ENCODE data around the gene THEMIS2.
A peak's percentile ranks its signal among the peaks of the same experiment; 100 is the strongest.
"Not testable (repeated sequence)": the region's sequence is repeated elsewhere in the genome, so short reads cannot be mapped to it uniquely, and the experiment has no call there.

THEMIS2 gene

DNA sequence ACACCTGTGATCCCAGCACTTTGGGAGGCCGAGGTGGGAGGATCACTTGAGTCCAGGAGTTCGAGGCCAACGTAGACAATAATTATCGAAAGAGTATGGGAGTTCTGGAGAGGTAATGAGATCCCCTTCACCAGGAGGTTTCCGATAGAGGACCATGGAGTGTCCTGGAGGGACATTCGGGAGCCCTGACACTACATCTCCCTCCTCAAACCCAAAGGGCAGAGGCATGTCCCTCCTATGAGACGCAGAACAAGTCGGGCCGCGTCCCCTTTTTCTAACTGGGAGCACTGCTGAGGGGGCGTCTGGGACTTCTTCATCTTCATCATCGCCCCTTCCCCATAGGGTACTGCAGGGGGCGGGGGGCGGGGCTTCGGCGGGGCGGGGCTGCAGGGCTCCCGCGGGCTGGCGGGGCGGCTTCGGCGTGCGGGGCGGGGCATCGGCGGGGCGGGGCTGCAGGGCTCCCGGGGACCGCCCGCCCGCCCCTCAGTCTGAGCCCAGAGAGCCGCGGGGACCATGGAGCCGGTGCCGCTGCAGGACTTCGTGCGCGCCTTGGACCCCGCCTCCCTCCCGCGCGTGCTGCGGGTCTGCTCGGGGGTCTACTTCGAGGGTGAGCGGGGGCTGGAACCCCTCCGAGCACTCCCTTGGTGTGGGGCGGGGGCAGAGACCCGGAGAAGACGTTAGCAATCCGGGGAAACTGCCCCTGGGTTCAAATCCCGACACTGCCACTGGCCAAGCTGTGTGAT lies at the start of gene THEMIS2:
THEMIS2 (plus strand) TSS at position 486 of the 743 bp plus-strand sequence; CDS start at position 514, 28 bp downstream.
- DNase-seq: peak in 1 of 2 experiments; percentile 29

DNA sequence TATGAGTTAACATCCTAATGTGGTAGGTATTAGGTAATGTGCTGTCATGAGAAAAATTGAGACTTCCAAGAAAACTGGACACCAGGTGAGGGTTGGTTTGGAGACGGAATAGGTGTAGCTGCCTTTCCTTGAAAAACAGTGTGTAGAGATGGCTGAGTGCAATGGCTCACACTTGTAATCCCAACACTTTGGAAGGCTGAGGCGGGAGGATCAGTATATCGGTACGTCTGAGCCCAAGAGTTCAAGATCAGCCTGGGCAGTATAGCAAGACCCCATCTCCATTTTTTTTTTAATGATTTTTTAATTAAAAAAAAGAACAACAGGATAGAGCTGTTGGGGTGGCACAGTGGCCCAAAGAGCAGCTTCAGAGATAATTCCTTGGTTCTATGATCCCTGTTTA lies 48.6 kb upstream of the THEMIS2 start:
- DNase-seq: no peak

DNA sequence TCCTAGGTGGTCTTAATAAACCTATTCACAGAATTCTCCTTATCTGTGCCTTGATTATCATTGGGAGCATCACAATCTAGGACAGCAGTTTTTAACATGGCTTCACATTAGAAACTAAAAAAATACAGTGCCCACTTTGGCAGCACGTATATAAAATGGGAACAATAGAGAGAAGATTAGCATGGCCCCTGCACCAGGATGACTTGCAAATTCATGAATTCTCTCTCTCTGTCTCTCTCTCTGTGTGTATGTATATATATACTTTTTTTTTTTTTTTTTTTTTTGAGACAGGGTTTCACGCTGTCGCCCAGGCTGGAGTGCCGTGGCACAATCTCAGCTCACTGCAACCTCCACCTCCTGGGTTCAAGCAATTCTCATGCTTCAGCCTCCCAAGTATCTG lies 47.9 kb upstream of the THEMIS2 start:
- DNase-seq: no peak

GRCh38 chr1:27829339-27829960 lies 42.9 kb upstream of the THEMIS2 start:
- not testable (repeated sequence) for DNase-seq

- DNase-seq: peak; percentile 96 to 97
Observed at GRCh38 chr1:27830621-27831440, 41.5 kb upstream of the THEMIS2 start, which contains the start of gene PPP1R8. PPP1R8 (plus strand) TSS chr1:27830782; CDS start chr1:27830836, 54 bp downstream.

GRCh38 chr1:27831568-27832410 lies 40.6 kb upstream of the THEMIS2 start:
- no peak for DNase-seq

GRCh38 chr1:27832762-27833161 lies 39.6 kb upstream of the THEMIS2 start:
- DNase-seq: no peak

DNA sequence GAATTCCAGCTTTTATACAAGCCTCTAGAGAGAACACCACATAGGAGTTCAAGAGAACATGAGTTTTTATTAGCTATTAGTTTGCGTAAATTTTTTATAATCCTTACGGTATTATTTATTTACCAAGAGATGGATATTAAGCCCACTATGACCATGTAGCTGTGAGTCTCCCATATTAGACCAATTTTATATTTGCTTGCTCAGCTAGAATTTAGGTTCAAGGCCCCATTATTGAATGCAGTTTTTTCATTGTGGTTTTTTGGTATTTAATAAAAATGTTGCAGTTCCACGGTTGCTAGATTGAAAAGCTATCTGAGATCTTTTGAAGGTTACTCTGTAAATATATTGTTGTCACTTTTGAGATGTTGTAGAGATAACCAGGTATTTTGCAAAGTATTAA lies 38.9 kb upstream of the THEMIS2 start:
- no peak for DNase-seq

GRCh38 chr1:27835046-27835445 lies 37.3 kb upstream of the THEMIS2 start:
- no peak for DNase-seq

DNA sequence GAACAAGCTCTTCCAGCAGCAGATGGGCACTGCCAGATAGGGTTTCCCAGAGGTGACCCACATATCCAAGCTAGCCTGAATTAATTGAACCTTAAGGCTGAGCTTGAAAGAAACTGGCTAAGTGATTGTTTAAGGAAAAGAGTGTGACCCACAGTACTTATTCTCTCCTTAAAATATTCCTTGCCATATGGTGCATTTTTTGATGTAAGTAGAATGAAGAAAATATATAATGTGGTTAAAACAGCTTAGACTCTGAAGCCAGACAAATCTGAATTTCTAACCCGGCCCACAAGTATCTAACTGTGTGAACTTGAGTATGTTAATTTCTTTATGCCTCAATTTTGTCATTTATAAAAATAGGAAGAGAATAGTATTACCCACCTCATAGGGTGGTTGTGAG lies 36.8 kb upstream of the THEMIS2 start:
- DNase-seq: no peak

DNA sequence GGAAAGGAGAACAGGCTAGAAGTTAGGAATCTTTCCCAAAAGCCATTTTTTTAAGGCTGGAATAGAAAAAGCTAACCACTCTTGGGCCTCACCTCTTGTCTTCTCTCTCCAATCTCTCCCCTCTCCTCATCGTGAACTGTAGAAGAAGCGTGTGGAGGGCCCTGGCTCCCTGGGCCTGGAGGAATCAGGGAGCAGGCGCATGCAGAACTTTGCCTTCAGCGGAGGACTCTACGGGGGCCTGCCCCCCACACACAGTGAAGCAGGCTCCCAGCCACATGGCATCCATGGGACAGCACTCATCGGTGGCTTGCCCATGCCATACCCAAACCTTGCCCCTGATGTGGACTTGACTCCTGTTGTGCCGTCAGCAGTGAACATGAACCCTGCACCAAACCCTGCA lies 22.4 kb upstream of the THEMIS2 start:
- no peak for DNase-seq

DNA sequence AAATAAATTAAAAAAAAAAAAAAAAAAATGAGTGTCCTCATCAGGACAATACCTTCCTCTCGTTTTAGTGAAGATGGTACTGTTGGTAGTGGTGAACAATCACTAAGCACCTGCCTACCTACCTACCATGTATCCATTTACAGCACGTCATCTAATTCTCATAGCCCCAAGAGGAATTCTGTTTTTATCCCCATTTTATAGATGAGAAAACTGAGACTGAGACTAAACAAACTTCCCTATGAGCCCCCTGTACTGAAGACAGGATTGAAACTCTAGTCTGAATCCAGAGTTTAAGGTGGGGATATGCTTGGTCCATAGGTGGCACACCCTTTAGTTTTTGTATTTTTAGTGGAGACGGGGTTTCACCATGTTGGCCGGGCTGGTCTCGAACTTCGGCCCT lies 17.3 kb upstream of the THEMIS2 start:
- no peak for DNase-seq

DNA sequence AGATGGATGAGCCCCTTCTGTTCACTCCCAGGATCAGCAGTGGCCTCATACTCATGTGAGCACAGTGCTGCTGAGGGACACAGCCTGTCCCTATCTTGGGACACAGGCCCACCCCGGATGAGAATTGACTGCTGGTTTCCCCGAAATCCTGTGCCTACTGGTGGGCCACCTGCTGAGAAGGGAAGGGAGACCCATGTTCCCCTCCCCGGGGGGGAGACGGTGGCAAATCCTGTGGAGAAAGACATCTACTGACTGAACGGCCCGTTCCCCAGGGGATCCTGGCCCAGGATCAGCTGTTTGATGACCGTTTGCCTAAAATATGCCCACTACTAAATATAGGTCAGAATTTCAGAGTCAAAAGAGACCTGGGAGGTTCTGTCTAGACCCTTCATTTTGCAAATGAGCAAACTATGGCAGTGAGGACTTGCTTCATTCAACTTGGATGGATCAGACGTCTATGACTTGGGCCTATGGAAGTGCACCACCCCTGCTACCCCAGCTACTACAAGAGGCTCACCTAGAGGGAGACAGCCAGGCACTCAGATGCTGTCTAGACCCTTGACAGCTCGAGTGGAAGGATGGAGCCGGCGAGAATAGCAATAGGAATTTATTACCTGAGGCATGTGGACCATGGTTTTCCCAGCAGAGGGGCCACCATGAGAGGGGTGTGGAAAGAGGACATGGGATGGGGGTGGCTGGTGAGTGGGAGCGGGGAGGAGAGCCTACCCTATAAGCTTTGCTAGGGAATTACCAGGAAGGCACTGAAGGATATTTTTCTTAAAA lies 15.6 kb upstream of the THEMIS2 start:
- DNase-seq: no peak

DNA sequence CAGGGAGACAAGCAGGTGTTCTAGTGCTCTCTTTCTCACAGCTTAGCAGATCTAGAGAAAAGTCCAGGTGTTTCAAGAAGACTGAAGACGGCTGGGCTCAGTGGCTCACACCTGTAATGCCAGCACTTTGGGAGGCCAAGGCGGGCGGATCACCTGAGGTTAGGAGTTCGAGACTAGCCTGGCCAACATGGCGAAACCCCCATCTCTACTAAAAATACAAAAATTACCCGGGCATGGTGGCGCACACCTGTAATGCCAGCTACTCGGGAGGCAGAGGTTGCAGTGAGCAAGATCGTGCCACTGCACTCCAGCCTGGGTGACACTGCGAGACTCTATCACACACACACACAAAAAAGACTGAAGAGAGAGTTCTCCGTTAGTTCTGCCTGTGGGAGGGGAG lies 14.8 kb upstream of the THEMIS2 start:
- DNase-seq: not testable (repeated sequence)

DNA sequence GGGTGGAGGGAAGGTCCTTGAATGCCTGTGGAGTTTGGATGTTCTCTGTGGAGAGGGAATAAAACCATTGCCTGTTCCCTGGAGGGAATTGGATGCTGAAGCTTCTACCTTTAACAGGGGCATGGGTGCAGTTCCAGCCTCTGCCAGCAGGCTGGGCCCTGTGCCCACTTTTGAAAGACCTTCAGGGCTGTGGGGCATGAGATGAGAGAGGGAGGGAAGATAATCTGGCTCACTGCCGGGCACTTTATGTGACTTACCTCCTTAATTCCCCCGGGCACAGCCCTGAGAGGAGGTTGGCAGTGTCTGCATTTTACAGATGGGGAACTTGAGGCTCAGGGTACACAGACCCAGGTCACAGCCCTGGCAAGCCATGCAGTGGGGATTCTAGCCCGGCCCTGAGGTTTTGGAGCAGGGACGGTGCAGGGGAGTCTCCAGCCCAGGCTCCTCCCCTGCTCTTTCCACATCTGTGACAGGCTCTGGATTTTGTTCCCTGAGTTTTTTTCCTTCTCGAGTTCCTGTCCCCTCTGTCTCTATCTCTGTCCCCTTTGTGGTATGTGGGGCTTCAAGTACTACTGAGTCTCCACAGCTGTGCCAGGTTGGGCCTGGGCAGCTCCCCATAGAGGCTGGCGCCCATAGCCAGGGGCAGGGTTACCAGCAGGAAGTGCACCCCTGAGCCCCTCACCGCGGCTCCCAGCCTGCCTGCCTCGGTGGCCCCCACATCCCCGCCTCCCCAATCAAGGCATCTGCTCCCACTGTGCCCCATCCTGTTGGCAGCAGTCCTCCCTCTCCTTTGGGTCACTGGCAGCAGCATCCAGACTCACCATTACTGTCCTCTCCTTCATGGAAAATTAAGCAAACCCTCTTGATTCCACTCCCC lies 14.0 kb upstream of the THEMIS2 start:
- DNase-seq: peak; percentile 66 to 76

- DNase-seq: no peak
Observed at GRCh38 chr1:27858949-27859576, 13.3 kb upstream of the THEMIS2 start.

DNA sequence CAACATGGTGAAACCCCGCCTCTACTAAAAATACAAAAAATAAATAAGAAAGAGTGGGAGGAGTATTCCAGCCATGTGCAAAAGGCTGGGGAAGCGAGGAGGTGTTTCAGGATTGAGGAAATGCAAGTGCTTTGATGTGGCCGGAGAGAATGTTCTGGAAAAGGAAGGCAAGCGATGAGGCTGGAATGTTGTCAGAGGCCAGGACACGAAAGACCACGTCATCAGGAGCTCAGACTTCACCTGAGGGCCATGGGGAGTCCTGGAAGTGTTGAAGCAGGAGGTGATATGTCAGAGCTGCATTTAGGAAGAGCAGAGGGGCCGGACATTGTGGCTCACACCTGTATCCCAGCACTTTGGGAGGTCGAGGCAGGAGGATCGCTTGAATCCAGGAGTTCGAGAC lies 10.9 kb upstream of the THEMIS2 start:
- no peak for DNase-seq

GRCh38 chr1:27862004-27862403 lies 10.3 kb upstream of the THEMIS2 start:
- DNase-seq: no peak

DNA sequence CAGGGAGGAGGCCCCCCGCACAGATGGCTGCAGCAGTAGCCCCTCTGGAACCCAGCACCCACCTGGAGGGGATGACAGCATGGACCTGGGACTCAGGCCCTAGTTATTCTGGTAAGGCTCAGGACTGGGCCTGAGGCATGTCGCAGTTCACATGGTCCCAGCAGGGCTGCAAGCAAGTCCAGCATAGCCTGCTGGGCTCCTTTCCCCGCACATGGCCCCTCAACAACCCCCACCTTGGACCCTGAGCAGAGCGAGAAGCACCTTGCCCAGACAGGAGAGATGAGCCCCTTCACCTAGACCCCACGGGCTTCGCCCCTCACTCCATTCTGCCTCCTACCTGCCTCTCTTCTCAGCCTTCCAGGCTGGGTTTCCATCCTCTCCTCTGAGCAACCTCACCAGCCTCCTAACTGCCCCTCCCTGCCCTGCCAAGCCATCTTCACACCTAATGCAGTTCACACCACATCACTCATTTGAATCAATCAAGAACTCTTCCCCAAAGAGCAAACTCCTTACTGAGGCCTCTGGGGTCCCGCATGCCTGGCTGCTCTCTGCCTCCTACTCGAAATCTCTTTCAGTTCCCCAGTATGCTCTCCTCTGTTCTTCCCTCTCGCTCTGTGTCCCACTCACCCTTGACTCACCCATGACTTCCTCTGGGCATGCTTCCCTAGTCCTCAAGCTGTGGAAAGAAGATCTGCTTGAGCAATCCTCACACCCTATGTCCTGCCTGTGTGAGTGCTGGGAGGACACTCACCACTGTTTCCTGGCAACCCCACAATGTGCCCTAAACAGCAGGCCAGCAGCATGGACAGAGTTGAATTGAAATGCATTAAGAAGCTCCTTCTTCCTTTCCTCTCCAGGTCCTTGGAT lies 9.4 kb upstream of the THEMIS2 start:
- no peak for DNase-seq
